GM19455 (cell line): ENCODE measurements around the gene NRXN2.

Source experiments
- ATAC-seq: cut with Tn5 transposase; IDR thresholded peaks from one replicate; pipeline ENCODE4 v1.9.1; 2021; ENCODE audit not compliant: unreplicated experiment

NRXN2 gene

DNA sequence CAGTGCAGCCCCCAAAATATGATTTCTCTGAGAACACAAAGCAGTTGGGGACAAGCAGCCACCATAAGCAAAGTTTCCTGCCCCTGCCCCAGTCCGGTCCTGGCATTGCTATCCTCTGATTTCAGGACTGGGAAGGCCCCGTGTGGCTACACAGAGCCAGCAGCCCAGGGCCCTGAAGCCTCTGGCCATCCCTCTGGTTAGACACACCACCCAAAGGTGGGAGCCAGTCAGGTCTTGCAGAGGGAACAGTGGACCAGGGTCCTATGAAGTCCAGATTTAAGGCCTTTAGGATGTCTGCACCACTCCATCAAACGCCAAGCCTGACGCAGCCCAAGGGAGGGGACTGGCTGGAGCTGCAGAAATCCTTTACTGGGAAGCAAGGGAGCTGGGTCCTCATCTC lies 68.6 kb downstream of the NRXN2 start:
- ATAC-seq: no peak

DNA sequence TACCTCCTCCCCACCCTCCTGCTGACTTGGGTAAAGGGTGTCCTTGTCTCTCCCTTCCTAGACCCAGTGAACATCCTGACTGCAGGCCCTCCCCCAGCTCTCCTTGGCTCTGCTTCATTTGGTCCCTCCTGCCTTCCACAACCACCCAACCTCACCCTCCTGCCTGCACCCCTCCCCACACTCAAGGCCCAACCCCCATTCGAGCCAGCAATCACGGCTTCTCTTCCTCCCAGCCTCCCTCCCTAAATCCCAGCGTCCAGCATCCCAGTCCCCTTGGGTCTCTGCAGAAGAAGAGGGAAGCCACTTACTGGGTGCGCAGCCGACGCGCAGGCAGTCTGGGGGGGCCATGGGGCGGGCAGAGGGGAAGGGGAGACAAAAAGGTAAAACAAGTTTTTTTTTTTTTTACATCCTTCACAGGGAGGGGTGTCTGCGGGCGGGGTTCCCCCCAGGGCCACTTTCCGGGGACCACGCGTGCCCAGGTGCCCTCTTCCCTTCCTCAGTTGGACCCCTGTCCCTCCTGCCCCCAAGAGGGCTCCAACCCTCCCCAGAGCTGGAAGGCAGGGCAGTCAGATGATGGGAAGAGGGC lies 69.5 kb downstream of the NRXN2 start:
- ATAC-seq: no peak

DNA sequence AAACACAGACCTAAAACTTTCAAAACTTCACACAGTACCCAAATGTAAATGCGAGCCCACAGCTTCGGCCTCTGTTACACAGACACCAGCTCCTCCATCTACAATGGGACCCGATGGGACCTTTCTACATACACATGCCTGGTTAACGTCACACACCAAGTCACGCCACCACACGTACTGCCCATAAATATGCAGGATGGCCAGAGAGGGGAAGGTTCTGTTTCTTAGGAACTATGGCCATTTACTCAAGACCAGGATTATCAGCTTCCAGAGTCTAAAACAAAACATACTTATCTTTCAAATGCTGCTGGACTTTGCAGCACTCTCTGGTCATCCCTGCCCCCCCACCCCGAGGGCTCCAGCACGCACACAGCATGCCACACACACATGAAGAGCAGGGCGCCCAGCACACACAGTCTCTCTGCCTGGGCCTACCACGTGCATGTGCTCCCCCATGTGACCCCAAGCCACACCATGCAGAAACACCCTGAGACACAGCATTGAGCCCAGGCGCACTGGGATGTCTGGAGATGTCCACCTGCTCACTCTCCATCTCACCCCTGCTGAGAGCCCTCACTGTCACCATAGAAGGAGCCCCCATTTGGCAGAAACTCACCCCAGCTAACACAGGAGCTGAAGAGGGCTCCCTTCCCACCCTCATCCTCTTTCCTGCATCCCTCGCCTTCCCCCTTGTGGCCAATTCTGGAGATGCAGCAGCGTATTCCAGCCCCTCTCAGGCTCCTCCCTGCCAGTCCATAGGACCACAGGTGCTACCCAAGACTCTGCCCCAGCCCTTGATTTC lies 70.2 kb downstream of the NRXN2 start:
- no peak for ATAC-seq

DNA sequence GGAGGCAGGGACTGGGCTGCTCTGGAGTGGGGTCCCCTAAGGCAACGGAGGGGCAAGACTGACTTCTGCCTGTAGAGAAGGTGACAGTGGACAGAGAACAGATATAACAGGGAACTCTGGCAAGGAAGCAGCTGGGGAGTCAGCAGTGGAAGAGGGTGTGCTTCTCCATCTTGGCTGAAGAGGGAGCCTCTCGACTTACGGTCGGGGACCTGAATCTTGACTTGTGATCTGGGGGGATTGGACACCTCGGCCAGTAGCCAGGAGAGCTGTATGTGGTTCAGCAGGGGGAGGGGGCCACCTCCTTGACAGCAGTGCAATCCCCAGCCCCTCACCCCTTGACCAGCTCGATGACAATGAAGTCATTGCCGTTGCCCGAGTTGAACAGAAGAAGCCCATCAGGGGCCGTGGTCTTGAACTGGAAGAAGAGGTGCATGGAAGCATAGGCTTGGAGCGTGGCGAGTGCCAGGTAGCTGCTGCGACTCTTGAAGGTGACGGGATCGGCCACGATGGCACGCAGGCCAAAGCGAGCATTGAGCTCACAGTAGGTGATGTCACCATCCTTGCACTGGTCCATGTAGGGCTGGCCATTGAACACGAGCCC lies 72.0 kb downstream of the NRXN2 start:
- ATAC-seq: no peak

DNA sequence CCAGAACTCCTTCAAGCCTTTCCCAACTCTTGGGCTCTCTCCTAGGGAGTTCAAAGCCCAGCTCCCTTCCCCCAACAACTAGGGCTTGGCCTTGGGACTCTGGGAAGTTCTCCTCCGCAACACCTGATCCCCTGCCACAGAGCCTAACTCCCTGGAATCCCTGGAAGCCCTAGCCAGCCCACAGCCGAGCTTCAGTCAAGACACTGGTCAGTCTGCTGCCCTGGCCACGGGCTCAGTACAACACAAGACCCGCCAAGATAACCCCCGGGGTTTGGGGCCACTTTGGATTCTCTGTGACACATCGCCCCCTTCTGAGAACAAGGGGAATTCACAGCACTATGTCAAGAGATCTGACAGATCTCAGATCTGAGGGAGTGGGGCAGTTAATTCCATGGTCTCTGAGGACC lies 73.7 kb downstream of the NRXN2 start:
- no peak for ATAC-seq

DNA sequence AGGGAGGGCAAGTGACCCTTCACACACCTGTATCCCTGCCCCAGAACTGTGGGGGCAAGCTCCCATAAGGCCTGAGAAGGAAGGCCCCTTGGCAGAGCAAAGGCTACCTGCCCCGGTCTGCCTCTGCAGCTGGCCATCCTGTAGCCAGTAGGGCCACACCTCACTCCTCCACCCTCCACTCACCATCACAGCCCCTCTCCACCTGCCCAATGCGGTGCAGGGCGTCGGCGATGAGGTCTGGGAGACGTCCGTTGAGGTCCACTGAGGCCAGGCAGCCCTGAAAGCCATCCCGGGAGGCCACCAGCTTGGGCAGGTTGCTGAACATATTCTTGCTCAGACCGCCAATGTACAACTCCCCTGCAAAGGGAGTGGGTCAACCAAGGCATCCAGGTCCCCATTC lies 74.4 kb downstream of the NRXN2 start:
- ATAC-seq: no peak

DNA sequence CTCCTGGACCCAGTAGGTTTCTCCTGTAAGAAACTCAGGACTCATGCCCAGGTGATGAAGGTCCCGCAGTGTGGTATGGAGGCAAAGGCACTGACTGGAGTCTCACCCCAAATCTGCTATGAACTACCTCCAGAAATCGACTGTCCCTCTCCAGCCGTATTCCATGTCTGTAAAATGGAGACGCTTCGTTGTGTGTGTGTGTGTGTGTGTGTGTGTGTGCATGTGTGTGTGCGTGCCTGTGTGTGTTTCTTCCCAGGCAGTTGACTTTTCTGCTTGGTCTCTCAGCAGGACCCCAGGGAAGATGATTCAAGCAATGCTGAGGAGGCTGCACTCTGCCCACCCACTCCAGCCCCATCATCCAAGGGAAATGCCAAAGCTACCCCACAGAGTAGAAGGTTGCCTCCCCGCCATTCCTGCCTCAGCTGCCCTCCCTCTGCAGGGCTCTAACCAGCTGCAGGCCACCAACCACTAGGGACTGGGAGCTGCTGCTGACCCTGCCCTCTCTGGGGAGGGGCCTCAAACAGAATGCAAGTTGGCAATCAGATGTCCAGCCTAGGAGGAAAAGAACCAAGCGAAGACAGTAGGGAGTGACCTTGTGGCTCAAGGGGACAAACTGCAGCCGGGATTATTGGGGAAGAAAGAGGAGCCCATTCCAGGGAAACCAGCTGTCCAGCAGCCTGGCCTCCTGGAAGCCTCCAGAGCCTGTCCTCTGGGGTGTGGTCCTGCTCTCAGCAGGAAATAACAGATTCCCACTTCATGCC lies 75.8 kb downstream of the NRXN2 start:
- ATAC-seq: no peak

DNA sequence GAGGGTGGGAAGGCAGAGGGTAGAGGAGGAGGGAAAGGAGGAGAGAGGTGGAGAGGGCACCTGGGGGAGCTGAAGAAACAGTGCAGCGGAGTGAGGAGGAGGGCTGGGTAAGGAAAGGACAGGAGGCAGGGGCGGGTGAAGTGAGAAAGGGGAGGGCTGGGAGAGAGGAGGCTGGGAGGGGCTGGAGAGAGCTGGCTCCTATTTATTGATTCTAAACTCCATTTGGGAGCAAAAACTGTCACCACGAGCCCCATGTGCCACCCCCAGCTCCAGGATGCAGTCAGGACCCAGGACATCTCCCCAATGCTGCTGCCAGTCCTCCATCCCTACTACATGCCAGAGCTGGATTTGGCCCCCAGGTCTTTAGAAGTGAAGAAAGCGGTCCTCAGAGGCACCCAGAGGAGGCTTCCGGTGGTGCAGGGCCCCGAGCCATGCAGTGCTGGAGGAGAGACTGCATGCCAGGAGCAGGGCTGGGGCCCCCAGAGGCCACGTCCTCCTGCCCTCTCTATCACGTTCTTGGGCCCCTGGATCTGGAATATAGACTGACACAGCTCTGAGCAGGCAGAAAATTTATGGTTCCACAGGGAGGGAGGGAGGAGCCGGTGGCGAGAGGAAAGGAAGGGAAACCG lies 78.2 kb downstream of the NRXN2 start:
- ATAC-seq: no peak

DNA sequence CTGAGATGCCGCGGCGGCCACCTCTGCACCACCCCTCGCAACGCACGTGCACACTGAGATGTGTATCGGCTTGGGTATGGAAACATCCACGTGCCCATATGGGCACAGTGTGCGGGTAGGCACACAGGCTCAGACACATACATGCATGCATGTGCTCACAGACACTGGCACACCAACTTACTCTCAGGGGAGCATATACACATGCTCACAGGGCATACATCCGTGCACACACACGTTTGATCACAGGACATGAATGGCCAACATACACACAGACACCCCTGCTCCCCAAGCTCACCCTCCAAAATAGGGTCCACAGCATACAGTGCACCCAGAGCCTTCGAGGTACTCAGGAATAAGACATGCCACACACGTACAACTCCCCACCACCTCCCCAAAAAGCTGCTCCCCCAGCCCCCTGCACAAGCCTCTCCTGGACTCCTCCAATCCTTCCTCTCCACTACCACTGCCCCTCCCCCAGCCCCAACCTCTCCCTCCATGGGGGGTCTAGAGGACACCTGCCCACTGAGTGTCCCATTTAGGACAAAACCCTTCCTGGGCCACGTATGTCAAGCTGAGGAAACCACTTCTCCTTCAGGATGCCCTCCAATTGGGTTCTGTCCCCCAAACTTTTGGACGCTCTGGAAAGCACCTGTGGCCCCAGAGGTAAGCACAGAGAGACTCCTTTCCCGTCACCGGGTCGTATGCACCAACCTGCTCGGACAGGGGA lies 78.9 kb downstream of the NRXN2 start:
- no peak for ATAC-seq

DNA sequence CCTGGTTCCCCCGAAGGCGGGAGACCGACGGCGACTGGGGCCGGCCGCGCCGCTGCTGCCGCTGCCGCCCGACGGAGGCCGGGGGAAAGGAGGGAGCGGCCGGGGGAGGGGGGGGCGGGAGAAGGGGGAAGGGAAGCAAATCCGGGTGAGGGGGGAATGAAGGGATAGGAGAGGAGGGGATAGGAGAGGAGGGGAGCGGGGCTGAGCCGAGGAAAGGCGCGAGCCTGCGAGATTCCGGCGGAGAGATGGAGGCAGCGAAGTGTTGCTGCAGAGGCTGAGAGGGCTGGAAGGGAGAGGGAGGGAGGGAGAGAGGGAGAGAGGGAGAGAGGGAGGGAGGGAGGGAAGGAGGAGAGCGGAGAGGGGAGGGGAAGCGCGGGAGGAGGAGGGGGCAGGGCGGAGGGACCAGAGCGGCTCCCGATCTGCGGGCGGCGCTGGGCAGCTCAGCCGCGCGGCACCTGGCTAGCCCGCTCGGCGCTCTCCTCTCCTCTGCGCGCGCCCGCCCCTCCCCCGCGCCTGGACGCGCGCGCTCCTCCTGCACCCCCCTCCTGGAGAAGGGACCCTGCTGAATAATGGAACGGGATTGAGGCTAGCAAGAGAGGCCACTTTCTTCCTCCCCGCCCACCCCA lies 79.6 kb downstream of the NRXN2 start:
- ATAC-seq: no peak

DNA sequence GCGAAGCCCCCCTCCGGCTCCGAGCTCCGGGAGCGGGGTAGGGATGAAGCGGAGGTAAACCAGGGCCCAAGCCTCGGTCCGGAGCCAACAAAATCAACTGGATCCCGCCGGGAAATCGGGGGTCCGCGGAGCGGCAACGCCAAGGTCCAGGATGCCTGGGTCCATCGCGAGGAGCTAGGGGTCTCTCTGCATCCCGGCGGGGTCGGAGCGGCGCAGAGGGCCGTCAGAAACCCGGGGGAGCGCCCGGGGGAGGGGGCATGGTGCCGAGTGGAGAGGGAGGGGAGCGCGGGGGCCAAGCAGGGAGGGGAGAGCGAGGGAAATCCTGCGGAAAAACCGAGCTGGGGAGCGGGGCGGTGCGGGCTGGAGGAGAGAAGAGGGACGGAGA lies 80.1 kb downstream of the NRXN2 start:
- no peak for ATAC-seq

DNA sequence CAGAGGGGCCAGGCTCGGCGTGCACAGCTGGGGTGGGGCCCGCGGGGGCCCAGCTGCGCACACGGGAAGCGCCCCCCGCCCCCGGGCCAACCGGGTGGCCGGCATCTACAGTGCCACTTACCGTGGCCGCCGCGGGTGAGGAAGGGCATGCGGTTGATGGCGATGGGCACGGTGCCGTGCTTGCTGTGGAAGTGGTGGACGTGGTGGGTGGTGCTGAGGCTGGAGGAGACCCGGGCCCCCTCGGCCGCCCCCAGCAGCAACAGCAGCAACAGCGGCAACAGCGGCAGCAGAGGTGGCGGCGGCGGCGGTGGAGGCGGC lies 80.6 kb downstream of the NRXN2 start:
- ATAC-seq: no peak

DNA sequence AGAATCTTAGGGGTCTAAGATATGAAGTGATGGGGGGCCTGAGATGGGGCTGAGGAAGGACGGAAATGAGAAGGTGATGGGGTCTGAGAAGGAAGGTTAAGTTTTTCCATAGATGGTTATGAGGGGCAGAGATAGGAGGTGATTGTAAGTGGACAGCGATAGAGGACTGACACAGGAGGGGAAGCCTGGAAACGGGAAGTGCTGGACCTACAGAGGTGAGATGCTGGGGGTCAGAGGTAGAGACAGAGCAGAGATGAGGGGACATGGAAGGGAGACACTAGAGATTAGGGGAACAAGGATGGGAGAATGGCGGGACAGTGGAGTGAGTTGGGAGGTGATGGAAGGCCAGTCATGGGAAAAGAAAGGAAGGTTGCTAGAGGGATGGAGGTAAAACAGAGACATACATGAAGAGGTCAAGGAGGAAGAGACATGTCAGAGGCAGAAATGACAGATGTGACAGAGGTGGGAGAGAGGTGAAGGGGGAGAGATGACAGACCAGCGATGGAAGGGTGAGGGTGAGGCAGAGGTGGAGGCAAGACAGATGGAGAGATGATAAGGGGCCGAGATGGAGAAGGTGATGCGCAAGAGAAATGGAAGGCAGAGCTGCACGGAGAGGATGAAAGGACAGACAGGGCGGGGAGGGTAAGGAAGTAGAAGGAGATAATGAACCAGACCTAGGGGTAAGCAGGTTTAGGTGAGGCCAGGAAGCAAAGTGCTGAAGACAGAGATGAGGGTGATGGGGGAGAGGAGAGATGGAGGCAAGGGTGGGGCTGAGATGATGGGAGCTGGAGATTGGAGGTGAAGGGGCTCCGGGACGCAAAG lies 81.2 kb downstream of the NRXN2 start:
- ATAC-seq: no peak

DNA sequence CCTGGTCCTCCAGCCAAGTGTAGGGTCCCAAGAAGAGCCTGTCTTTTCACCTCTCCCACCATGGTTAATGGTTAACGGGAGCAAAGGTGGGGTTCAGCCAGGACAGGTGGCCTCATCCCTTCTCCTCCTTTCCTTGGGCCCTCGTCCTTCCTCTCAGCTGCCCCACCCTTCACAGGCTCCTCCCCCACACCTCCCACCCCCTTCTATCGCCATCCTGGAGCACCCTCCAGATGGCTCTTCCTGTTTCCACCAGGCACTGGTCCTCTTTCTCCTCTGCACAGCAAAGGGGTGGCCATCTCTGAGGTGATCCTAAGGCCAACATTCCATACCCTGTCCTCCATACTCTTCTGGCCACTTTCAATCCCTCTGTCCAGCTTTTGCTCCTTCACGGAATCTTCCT lies 83.1 kb downstream of the NRXN2 start:
- no peak for ATAC-seq

DNA sequence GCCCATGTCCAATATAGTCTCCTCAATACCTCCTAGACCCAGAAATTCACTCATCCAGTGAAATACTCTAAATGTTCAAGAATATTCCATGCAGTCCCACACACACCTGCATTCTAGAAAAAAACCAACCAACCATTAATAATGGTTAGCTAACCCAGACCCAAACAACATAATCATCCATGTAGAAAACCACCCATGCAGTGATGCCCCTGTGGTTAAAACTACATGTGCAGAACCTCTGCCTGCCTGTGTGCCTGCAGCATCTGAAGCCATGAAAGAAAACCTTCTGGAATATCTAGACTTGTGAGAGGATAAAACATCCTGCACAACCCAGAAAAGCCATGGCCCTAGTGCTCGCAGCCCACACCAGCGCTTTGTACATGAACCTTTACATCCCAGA lies 84.2 kb downstream of the NRXN2 start:
- ATAC-seq: no peak

DNA sequence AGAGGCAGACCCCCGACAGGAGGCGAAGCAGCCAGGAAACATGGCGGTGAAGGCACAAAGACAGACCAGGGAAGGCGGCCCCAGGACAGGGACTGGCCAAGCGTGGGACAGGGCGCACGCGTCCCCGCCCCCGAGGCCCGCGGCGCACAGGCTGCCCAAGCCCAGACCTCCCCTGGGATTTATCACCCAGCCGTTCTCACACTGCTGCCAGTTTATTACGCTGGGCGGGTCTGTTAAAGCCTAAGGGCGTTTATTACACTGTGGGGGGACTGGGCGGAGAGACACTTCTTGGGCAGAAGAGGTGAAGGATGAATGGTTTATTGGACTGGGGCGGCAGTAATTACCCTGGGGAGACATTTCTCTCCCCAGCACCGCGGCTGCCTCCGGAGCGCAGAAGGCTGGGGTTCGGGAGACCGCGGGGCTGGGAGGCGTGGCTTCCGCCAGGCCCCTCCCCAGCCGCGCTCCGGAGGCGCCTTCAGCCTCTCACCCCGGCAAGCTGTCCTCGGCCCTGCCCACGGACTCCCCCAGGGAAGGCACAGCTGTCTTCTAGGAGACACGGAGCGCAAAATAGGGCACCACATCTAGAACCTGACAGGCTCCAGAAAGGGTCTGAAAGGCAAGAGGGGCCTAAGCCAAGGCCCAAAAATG lies 84.9 kb downstream of the NRXN2 start:
- no peak for ATAC-seq

DNA sequence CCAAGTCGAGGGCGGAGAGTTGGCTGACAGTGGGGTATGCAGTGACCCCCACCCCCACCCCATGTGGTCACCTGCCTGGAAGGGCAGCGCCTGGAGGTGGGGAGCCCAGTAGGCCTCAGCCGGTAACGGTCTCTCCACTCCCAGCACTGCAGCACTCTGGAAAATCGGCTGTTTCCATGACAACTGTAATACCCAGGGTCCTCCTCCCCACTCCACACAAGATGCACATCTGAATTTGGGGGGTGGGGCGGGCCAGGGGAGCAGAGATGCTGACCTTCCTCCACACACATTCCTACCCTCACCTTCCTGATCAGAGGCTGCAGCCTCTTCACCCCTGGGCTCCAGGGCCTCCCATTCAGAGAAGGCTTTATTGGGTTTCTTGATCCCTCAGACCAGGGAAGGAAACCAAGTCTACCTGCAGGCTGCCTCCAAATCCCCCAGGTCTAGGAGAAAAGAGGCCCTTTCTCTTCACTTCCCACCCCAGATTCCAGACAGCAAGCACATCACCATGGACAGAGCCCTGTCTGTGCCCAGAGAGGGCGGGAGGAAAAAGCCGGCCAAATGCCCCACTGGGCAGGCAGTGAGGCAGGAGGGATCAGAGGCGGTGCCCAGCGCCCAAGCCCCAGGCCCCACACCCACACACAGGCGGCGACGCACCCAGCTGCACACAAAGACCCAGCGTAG lies 85.5 kb downstream of the NRXN2 start:
- ATAC-seq: no peak

DNA sequence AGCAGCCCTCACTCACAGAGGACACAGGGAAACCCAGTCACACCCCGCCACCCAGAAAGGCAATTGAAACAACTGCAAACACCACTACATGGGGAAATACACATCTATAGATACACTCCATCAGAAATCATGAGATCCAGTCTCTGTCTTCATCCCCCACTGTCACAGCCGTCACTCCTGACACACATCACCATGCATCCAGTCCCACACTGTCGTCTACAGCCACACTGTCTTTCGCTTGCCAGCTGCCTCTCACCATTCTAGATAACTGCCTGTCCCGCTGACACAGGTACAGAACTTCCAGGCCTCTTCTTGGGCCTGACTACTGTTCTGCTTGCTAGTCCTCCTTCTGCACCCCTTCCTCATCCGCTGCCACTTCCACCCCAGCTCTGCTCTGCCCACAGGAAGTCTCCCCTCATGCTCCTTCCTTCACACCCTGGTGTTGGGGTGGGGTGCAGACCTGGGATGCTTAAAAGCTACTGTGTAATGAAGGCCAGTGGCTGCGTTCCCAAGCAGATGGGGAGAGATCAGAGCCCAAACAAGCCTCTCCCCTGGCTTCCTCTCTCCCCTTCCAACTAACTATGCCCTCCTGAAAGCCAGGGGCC lies 89.3 kb downstream of the NRXN2 start:
- ATAC-seq: no peak
